H1 (cell line): ENCODE data around the gene KCNIP3.

Source experiments
- ASH2L ChIP-seq: fragments of 200-600, 300-600 bp; sonication (generic); IDR thresholded peaks from one replicate; pipeline ENCODE4 v1.7.1; 2017; ENCODE audit warnings: low read length
- BCL11A ChIP-seq, 2 experiments: IDR thresholded peaks; one replicate each; pipeline ENCODE4 v1.6.1; 2011; ENCODE audit warnings: low read depth in 2 of 2, low read length in 2 of 2, mild to moderate bottlenecking in 2 of 2
- CBX5 ChIP-seq: fragments of 300-800, 300-1000 bp; sonication (generic); IDR thresholded peaks from 2 replicates; pipeline ENCODE4 v1.7.1; 2016; ENCODE audit warnings: antibody characterized with exemption, low read length, low read depth
- CEBPB ChIP-seq: IDR thresholded peaks from 2 replicates; pipeline ENCODE4 v1.6.1; 2012; ENCODE audit warnings: low read depth, low read length
- CTCF ChIP-seq, 3 experiments: IDR thresholded peaks; 1 replicate in 2 of 3; 2 replicates in 1 of 3; pipeline versions ENCODE4 v1.5.1 to v1.6.1; 2011; ENCODE audit warnings: low read length in 3 of 3, mild to moderate bottlenecking in 3 of 3, inconsistent platforms in 2 of 3, low read depth in 1 of 3, moderate library complexity in 1 of 3; ENCODE audit not compliant: insufficient read depth in 1 of 3; ENCODE audit errors: control extremely low read depth in 1 of 3
- EP300 ChIP-seq, 2 experiments: IDR thresholded peaks; 1 replicate in 1 of 2; 2 replicates in 1 of 2; pipeline ENCODE4 v1.6.1; 2011 to 2012; ENCODE audit warnings: low read depth in 2 of 2, low read length in 2 of 2, mild to moderate bottlenecking in 2 of 2, borderline replicate concordance in 1 of 2, inconsistent platforms in 1 of 2, moderate library complexity in 1 of 2
- EZH2 ChIP-seq: fragments of 200-600 bp; sonication (generic); IDR thresholded peaks from 2 replicates; pipeline ENCODE4 v1.7.1; 2012; ENCODE audit warnings: low read depth, mild to moderate bottlenecking, moderate library complexity, low read length, inconsistent platforms; ENCODE audit not compliant: severe bottlenecking
- GABPA ChIP-seq: IDR thresholded peaks from 2 replicates; pipeline ENCODE4 v1.6.1; 2011; ENCODE audit warnings: mild to moderate bottlenecking, low read length, moderate library complexity, borderline replicate concordance; ENCODE audit not compliant: insufficient read depth
- GTF2F1 ChIP-seq: IDR thresholded peaks from 2 replicates; pipeline ENCODE4 v1.6.1; 2012; ENCODE audit warnings: low read depth, low read length, improper control_type of control experiment, borderline replicate concordance
- POLR2AphosphoS5 ChIP-seq: IDR thresholded peaks from 2 replicates; pipeline ENCODE4 v1.6.1; 2011; ENCODE audit warnings: low read depth, low read length
- RBBP5 ChIP-seq: IDR thresholded peaks from 2 replicates; pipeline ENCODE4 v1.7.1; 2012; ENCODE audit warnings: low read depth, mild to moderate bottlenecking, inconsistent platforms, low read length, moderate library complexity, borderline replicate concordance
- SIN3A ChIP-seq, 2 experiments: IDR thresholded peaks in 1 of 2; conservative IDR thresholded peaks in 1 of 2; 2 replicates each; pipeline ENCODE4 v1.6.1; 2011 to 2012; ENCODE audit warnings: low read length in 2 of 2, improper control_type of control experiment in 1 of 2, low read depth in 1 of 2, mild to moderate bottlenecking in 1 of 2
- TF ChIP-seq, protein P1 (sequence below): IDR thresholded peaks from 2 replicates; pipeline ENCODE4 v1.6.1; 2012; ENCODE audit warnings: inconsistent platforms

- TF ChIP-seq SIN3A (conservative IDR thresholded peaks at IDR 0.05 in 1 of 2, IDR thresholded peaks at IDR 0.05 in 1 of 2; ENCODE audit: low read depth in 1 of 2, low read length in 2 of 2) (no peak), CEBPB (no peak), BCL11A (IDR thresholded peaks at IDR 0.05; ENCODE audit: low read depth in 2 of 2, low read length in 2 of 2) (no peak), CBX5 (no peak), GTF2F1 (no peak), GABPA (no peak), EZH2 (no peak), CTCF (IDR thresholded peaks at IDR 0.05; ENCODE audit: control extremely low read depth in 1 of 3, insufficient read depth in 1 of 3, low read depth in 1 of 3, low read length in 3 of 3) (no peak), POLR2AphosphoS5 (no peak), EP300 (IDR thresholded peaks at IDR 0.05; ENCODE audit: borderline replicate concordance in 1 of 2, low read depth in 2 of 2, low read length in 2 of 2) (no peak), RBBP5 (no peak), ASH2L (no peak)
- TF ChIP-seq, protein P1, sequence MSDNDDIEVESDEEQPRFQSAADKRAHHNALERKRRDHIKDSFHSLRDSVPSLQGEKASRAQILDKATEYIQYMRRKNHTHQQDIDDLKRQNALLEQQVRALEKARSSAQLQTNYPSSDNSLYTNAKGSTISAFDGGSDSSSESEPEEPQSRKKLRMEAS, result no peak
Observed at GRCh38 chr2:95399061-95399460, 101.9 kb downstream of the KCNIP3 start.
